GM10248 (cell line): ENCODE results near the gene DMRT1.
"Not testable (repeated sequence)": the region's sequence is repeated elsewhere in the genome, so short reads cannot be mapped to it uniquely, and the experiment has no call there.

Source experiments
- CTCF ChIA-PET: fragments of 300-600 bp; sonication (Branson Sonifier 250); formaldehyde crosslinking; extraction: SDS; loops from one replicate; lab custom pipeline; 2021; ENCODE audit warnings: antibody characterized with exemption; lab: Yijun Ruan, JAX
- POLR2A ChIA-PET: fragments of 350-650 bp; sonication (Branson Sonifier 250); formaldehyde crosslinking; extraction: SDS; loops from one replicate; lab custom pipeline; 2020; ENCODE audit warnings: antibody characterized with exemption; lab: Yijun Ruan, JAX
- DNase-seq: peaks from one replicate; pipeline ENCODE4 v3.0.0; 2012; ENCODE audit errors: extremely low spot score
- TF ChIP-seq, protein P1 (sequence below): IDR thresholded peaks from 2 replicates; pipeline ENCODE4 v1.5.1; 2012; ENCODE audit warnings: mild to moderate bottlenecking, low read depth; ENCODE audit errors: extremely low read depth, missing control alignments, control extremely low read depth

The DMRT1 gene

DNA sequence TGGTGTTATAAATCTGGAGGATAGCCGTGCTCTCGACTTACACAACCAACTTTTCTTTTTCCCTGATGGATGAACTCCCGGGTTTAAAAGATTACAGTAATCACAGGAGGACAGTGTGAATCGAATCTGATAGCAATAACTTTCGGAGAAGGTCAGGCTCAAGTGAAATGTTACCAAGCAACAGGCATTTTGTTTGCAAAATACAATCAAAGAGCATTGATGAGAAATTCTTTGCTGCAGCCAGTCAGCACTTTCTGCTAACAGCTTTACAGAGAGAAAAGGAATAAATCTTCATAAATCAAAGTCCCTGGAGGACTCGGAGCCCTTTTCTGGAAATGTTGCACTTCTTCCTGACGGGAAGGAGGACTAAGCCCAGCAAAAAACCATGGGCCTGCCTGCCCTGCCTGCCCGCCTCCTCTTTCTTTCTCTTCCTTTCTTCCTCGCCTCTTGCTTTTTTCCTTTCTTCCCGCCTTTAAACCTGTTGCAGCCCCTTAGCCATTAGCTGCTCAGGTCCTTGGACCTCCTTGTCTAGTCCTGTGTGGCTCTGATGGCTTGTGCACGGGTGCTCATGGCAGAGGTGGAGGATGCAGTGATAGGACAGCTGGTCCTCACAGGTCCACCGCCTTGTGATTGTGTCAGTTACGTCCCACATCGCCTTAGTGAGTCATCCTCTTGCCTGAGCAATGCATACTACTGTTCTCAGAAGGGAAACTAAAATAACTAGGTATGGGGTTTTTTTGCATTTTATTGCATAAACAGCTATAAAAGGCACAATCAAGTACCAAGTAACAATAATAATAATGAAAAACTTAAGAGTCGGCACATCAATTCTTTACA, 141.1 kb downstream of the DMRT1 start:
- TF ChIP-seq, protein P1, sequence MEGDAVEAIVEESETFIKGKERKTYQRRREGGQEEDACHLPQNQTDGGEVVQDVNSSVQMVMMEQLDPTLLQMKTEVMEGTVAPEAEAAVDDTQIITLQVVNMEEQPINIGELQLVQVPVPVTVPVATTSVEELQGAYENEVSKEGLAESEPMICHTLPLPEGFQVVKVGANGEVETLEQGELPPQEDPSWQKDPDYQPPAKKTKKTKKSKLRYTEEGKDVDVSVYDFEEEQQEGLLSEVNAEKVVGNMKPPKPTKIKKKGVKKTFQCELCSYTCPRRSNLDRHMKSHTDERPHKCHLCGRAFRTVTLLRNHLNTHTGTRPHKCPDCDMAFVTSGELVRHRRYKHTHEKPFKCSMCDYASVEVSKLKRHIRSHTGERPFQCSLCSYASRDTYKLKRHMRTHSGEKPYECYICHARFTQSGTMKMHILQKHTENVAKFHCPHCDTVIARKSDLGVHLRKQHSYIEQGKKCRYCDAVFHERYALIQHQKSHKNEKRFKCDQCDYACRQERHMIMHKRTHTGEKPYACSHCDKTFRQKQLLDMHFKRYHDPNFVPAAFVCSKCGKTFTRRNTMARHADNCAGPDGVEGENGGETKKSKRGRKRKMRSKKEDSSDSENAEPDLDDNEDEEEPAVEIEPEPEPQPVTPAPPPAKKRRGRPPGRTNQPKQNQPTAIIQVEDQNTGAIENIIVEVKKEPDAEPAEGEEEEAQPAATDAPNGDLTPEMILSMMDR: no peak
- CTCF ChIA-PET: interaction anchor here (0.8 kb wide), 1 partner anchor 27 kb away, joined by 3 read pairs; no protein-coding TSS in a partner anchor
- DNase-seq: no peak
- POLR2A ChIA-PET: no interaction called here

DNA sequence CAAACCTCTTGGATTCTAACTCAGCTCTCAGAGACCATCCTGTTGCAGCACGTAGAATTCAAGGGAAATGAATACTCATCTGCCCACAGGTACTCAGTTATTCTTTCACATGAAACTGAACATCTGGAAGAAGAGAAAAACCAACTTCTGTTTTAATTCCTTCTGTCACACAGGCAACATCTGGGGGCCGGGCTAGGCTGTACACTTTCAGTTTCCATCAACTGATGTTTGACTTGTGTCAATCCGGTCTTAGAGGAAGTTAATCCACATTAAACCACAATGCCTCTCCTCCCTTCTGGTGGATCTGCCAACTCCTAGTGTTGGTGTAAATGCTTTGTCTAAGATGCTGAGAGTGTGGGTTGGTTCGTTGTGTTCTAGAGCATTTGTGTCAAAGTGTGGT, 152.5 kb downstream of the DMRT1 start:
- DNase-seq: no peak
- TF ChIP-seq, protein P1: no peak
- ChIA-PET CTCF (interaction anchor here (1.4 to 2.0 kb wide), 2 partner anchors 11 to 100 kb away, joined by 5 to 6 read pairs; no protein-coding TSS in a partner anchor), POLR2A (no interaction called here)

DNA sequence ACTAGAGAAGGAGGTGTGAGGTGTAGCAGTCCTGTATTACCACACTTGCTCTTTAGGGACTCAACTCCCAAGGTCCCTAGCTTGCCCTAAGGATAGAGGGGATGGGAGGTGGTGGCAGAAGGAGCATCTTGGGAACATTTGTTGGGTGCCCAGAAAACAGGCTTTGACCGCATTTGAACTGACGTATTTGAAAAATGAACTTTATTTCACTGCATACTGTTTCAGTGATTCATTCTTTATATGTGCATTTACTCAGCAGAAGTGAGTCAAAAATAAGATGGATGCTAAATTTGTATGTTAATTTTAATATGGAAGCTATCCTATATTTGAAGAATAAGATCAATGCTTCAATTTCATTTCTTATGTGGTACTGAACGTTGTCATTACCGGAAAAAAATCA, 153.7 kb downstream of the DMRT1 start:
- ChIA-PET POLR2A (no interaction called here), CTCF (interaction anchor here (0.9 to 1.6 kb wide), 4 partner anchors 8 to 98 kb away, joined by 4 to 8 read pairs (median 5); no protein-coding TSS in a partner anchor)
- no peak for DNase-seq
- TF ChIP-seq, protein P1: no peak

DNA sequence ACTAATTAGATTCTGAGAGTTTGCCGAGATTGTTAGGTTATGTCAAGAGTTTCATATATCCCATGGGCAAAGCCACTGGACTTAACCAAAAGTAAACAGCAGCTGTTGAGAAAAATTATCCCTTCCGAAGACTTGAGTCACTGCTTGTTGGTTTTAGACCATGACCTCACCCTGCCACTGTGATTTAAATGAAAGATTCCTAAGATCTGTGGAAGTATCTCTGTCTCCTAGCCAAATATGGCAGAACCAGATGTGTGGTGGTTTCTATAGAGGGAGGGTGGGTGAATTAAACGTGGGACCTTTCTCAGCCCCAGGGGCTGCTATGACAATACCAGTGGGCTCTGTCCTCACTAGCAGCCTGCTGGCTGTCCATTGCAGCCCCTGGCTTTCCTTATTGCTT, 154.3 kb downstream of the DMRT1 start:
- TF ChIP-seq, protein P1: no peak
- no peak for DNase-seq
- CTCF ChIA-PET: interaction anchor here (1.3 to 2.1 kb wide), 4 partner anchors 8 to 102 kb away, joined by 4 to 9 read pairs (median 7); no protein-coding TSS in a partner anchor
- POLR2A ChIA-PET: no interaction called here

DNA sequence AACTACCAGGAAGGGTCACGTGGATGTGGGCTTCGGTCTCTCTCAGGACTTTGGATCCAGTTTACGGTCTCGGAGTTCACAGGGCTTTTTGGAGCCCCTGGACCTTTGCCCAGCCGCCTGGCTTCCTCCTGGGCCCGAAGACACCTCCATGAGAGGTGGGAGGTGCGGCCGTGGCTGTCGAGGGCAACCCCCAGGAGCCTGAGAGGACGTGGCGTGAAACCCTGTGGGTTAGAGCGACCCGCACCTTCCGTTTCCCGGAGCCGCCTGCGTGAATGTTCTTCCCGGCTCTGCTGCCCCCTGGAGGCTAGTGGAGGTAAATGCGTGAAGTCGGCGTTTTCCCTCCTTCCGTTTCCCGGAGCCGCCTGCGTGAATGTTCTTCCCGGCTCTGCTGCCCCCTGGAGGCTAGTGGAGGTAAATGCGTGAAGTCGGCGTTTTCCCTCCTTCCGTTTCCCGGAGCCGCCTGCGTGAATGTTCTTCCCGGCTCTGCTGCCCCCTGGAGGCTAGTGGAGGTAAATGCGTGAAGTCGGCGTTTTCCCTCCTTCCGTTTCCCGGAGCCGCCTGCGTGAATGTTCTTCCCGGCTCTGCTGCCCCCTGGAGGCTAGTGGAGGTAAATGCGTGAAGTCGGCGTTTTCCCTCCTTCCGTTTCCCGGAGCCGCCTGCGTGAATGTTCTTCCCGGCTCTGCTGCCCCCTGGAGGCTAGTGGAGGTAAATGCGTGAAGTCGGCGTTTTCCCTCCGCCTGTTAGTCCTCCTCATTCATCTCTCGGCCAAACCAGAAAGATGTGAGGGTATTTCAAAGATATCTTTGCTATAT, 157.0 kb downstream of the DMRT1 start:
- POLR2A ChIA-PET, DNase-seq: not testable (repeated sequence)
- CTCF ChIA-PET: interaction anchor here (0.9 to 7.2 kb wide), 12 partner anchors 9 to 421 kb away, joined by 3 to 92 read pairs (median 4); no protein-coding TSS in a partner anchor

DNA sequence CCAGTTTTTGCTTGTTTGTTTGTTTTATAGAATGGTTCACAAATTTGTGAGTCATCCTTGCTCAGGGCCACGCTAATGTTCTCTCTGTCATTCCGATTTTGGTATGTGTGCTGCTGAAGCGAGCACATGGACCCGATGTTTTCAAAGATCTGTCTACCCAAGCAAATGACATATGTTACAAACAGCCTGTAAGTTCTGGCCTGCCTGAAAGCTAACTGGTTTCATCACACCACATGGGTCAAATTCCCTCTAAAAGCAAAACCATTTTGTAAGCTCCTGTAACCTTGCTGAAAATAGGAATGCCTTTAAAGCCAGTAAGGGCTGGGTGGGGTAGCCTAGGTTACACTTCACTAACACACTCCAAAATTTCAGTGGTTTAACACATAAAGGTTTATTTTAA, 160.3 kb downstream of the DMRT1 start:
- TF ChIP-seq, protein P1: no peak
- ChIA-PET CTCF (interaction anchor here (2.6 to 7.2 kb wide), 3 partner anchors 8 to 109 kb away, joined by 8 to 92 read pairs (median 38); no protein-coding TSS in a partner anchor), POLR2A (no interaction called here)
- no peak for DNase-seq
